Measurements from ENCODE around the gene GMPR. TPM values are rescaled to one million over a fixed set of nuclear protein-coding genes. Genes with fewer than 3 reads are reported as not detected.

The GMPR gene
- total RNA-seq, 2 experiments from 2014 or later: not detected

- intact Hi-C loops (cut with micrococcal nuclease; ENCODE audit: unreplicated experiment): no loop called here
- CTCF ChIA-PET (ENCODE audit: unreplicated experiment): no interaction called here
- BruUV-seq (replicated peaks): no TSS peak
Measured at GRCh38 chr6:16274483-16274882, 36.1 kb downstream of the GMPR start.

GRCh38 chr6:16274885-16275589 is 36.6 kb downstream of the GMPR start:
- DNase-seq (ENCODE audit: low spot score): no peak
- intact Hi-C loops (cut with micrococcal nuclease; ENCODE audit: unreplicated experiment): no loop called here
- TF ChIP-seq CTCF (conservative IDR thresholded peaks at IDR 0.05; ENCODE audit: low read length) (no peak), EZH2phosphoT487 (IDR thresholded peaks at IDR 0.05; ENCODE audit: borderline replicate concordance, low read depth, low read length) (no peak)
- POLR2A ChIA-PET: interaction anchor here (0.6 to 1.0 kb wide), 2 partner anchors 9 to 216 kb away, joined by 3 read pairs; no protein-coding TSS in a partner anchor
- H2AFZ ChIP-seq (ENCODE audit: low read length): no peak overlapping the region
- H3K4me2 ChIP-seq (ENCODE audit: low read length): no peak overlapping the region
- no TSS peak for BruUV-seq (replicated peaks)
- no peaks in the 10 kb centered on the region for H3K79me2 ChIP-seq (ENCODE audit: insufficient read depth, low read depth, low read length)
- no peak overlapping the region for H3K27ac ChIP-seq (ENCODE audit: low read depth, low read length, poor library complexity, severe bottlenecking)
- H3K9me2 ChIP-seq (ENCODE audit: insufficient read depth, low read length): no peaks in the 10 kb centered on the region
- no peaks in the 10 kb centered on the region for H4K20me1 ChIP-seq (ENCODE audit: insufficient read depth, low read length)
- no peaks in the 10 kb centered on the region for H3K4me1 ChIP-seq (ENCODE audit: insufficient read depth, low read length, poor library complexity, severe bottlenecking)
- H3K36me3 ChIP-seq (ENCODE audit: insufficient read depth, low read length): no peaks in the 10 kb centered on the region
- H3K4me3 ChIP-seq (ENCODE audit: low read depth, low read length, poor library complexity, severe bottlenecking): no peak overlapping the region
- H3K9me3 ChIP-seq (ENCODE audit: low read length): no peaks in the 10 kb centered on the region
- CTCF ChIA-PET (ENCODE audit: unreplicated experiment): no interaction called here

More at GRCh38 chr6:16274483-16274882, 36.1 kb downstream of the GMPR start:
- Histone ChIP-seq H3K27ac (ENCODE audit: low read depth, low read length, poor library complexity, severe bottlenecking) (no peak overlapping the region), H3K36me3 (ENCODE audit: insufficient read depth, low read length) (no peaks in the 10 kb centered on the region), H3K4me1 (ENCODE audit: insufficient read depth, low read length, poor library complexity, severe bottlenecking) (no peaks in the 10 kb centered on the region), H3K9me2 (ENCODE audit: insufficient read depth, low read length) (no peaks in the 10 kb centered on the region), H3K4me3 (ENCODE audit: low read depth, low read length, poor library complexity, severe bottlenecking) (no peak overlapping the region), H3K9me3 (ENCODE audit: low read length) (no peaks in the 10 kb centered on the region), H3K79me2 (ENCODE audit: insufficient read depth, low read depth, low read length) (no peaks in the 10 kb centered on the region), H3K4me2 (ENCODE audit: low read length) (no peak overlapping the region), H4K20me1 (ENCODE audit: insufficient read depth, low read length) (no peaks in the 10 kb centered on the region), H2AFZ (ENCODE audit: low read length) (no peak overlapping the region)
- POLR2A ChIA-PET: interaction anchor here (0.6 to 1.0 kb wide), 2 partner anchors 8 to 215 kb away, joined by 3 read pairs; no protein-coding TSS in a partner anchor
- no peak for DNase-seq (ENCODE audit: low spot score)
- TF ChIP-seq EZH2phosphoT487 (IDR thresholded peaks at IDR 0.05; ENCODE audit: borderline replicate concordance, low read depth, low read length) (no peak), CTCF (conservative IDR thresholded peaks at IDR 0.05; ENCODE audit: low read length) (no peak)

All from OCI-LY7 (cell line).